BE2C (cell line): ENCODE results near the gene SND1.

Source experiments
- DNase-seq: peaks from one replicate; pipeline ENCODE4 v3.0.0-alpha.2; 2020
- H3K27me3 ChIP-seq: fragments of 250-450 bp; sonication (Bioruptor Pico); 2 replicates; pipeline ENCODE4 v1.5.1; 2020; ENCODE audit warnings: mild to moderate bottlenecking
- H3K36me3 ChIP-seq: fragments of 250-450 bp; sonication (Bioruptor Pico); 2 replicates; pipeline ENCODE4 v1.5.1; 2020; ENCODE audit warnings: mild to moderate bottlenecking
- H3K4me1 ChIP-seq: fragments of 250-450 bp; sonication (Bioruptor Pico); 2 replicates; pipeline ENCODE4 v1.5.1; 2020
- H3K4me3 ChIP-seq: 2 replicates; pipeline ENCODE4 v1.5.1; 2011; ENCODE audit warnings: low read depth, low read length
- H3K9me3 ChIP-seq: fragments of 250-450 bp; sonication (Bioruptor Pico); 2 replicates; pipeline ENCODE4 v1.5.1; 2020
- CTCF ChIP-seq: IDR thresholded peaks from 2 replicates; pipeline ENCODE4 v1.5.1; 2012; ENCODE audit warnings: mild to moderate bottlenecking, low read depth, low read length

The SND1 gene

GRCh38 chr7:128059143-128059988 lies 407.4 kb downstream of the SND1 start:
- DNase-seq = no peak
- no peaks in the 10 kb centered on the region for H3K27me3 ChIP-seq
- H3K36me3 ChIP-seq = no peaks in the 10 kb centered on the region
- no peak for TF ChIP-seq CTCF
- H3K4me1 ChIP-seq = peaks cover 8% of the 10 kb centered on the region
- no peaks in the 10 kb centered on the region for H3K9me3 ChIP-seq
- H3K4me3 ChIP-seq = no peak overlapping the region

- H3K9me3 ChIP-seq = no peaks in the 10 kb centered on the region
- no peaks in the 10 kb centered on the region for H3K36me3 ChIP-seq
- no peaks in the 10 kb centered on the region for H3K27me3 ChIP-seq
- DNase-seq = no peak
- TF ChIP-seq CTCF = no peak
- no peak overlapping the region for H3K4me3 ChIP-seq
- peaks cover 4% of the 10 kb centered on the region for H3K4me1 ChIP-seq
These were observed 408.0 kb downstream of the SND1 start for GRCh38 chr7:128060018-128060417.

- no peak for TF ChIP-seq CTCF
These were observed 411.1 kb downstream of the SND1 start for GRCh38 chr7:128063088-128063487.

GRCh38 chr7:128065872-128066271 lies 413.9 kb downstream of the SND1 start:
- Histone ChIP-seq H3K9me3 (no peaks in the 10 kb centered on the region), H3K27me3 (no peaks in the 10 kb centered on the region), H3K36me3 (no peaks in the 10 kb centered on the region), H3K4me1 (no peaks in the 10 kb centered on the region; the same call in 1 of the 2 replicates), H3K4me3 (no peak overlapping the region)
- no peak for TF ChIP-seq CTCF
- DNase-seq = no peak

More at GRCh38 chr7:128063088-128063487, 411.1 kb downstream of the SND1 start:
- Histone ChIP-seq H3K27me3 (no peaks in the 10 kb centered on the region), H3K4me1 (no peaks in the 10 kb centered on the region; the same call in 1 of the 2 replicates), H3K9me3 (no peaks in the 10 kb centered on the region), H3K4me3 (no peak overlapping the region), H3K36me3 (no peaks in the 10 kb centered on the region)
- no peak for DNase-seq

GRCh38 chr7:128066395-128066794 lies 414.4 kb downstream of the SND1 start:
- Histone ChIP-seq H3K36me3 (no peaks in the 10 kb centered on the region), H3K4me1 (no peaks in the 10 kb centered on the region; the same call in 1 of the 2 replicates), H3K4me3 (no peak overlapping the region), H3K9me3 (no peaks in the 10 kb centered on the region), H3K27me3 (no peaks in the 10 kb centered on the region)
- no peak for TF ChIP-seq CTCF
- DNase-seq = no peak

DNA sequence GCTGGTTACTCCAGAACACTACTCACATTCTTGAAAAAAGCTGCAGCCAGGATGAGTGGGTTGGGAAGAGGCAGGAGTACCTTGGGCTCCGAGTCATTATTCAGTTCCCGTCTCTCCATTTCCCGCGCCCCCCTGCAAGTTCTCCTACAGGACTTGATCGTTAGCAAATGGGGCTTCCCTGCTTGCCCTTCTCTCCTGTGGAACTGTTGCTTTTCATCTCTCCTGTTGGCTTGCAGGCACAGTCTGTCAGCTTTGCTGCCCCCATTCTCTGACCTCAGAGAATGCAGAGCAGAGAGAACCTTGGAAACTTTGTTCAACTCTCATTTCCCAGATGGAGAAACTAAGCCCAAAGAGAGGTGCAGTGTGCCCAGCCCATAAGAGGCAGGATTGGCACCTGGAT lies 414.9 kb downstream of the SND1 start:
- no peaks in the 10 kb centered on the region; the same call in 1 of the 2 replicates for H3K4me1 ChIP-seq
- peak; percentile 37 for TF ChIP-seq CTCF
- no peak overlapping the region for H3K4me3 ChIP-seq
- no peaks in the 10 kb centered on the region for H3K36me3 ChIP-seq
- no peaks in the 10 kb centered on the region for H3K9me3 ChIP-seq
- DNase-seq = no peak
- H3K27me3 ChIP-seq = no peaks in the 10 kb centered on the region
